Stimulated activated CD4-positive, alpha-beta T cell treated with anti-CD3 and anti-CD28 coated beads, Interleukin-2, amount 100 ng/mL, for 48 hours (primary cell): ENCODE measurements around the gene BCAS3.
"Not testable (repeated sequence)": the region's sequence is repeated elsewhere in the genome, so short reads cannot be mapped to it uniquely, and the experiment has no call there.

Source experiments
- DNase-seq, 2 donors: peaks; one replicate each; pipeline ENCODE4 v3.0.0-alpha.2; 2020

Gene BCAS3

DNA sequence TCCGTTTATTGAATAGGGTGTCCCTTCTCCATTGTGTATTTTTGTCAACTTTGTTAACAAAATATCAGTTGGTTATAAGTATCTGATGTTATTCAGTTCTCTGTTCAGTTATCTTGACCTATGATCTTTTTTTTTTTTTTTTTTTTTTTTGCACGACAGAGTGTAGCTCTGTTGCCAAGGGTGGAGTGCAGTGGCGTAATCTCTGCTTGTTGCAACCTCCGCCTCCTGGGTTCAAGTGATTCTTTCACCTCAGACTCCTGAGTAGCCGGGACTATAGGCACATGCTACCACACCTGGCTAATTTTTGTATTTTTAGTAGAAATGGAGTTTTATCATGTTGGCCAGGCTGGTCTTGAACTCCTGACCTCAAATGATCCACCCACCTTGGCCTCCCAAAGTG, 215.8 kb downstream of the BCAS3 start:
- no peak for DNase-seq

DNA sequence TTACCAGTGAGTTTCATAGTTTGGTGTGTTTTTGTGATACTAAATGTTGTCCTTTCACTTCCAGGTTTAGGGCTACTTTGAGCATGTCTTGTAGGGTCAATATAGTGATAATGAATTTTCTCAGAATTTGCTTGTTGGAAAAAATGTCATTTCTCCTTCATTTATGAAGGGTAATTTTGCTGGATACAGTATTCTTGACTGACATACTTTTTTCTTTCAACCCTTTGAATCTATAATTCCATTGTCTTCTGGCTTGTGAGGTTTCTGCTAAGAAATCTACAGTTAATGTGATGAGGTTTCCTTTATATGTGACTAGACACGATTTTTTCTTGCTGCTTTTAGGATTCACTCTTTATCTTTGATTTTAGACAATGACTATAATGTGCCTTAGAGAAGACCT, 219.3 kb downstream of the BCAS3 start:
- DNase-seq, result no peak

DNA sequence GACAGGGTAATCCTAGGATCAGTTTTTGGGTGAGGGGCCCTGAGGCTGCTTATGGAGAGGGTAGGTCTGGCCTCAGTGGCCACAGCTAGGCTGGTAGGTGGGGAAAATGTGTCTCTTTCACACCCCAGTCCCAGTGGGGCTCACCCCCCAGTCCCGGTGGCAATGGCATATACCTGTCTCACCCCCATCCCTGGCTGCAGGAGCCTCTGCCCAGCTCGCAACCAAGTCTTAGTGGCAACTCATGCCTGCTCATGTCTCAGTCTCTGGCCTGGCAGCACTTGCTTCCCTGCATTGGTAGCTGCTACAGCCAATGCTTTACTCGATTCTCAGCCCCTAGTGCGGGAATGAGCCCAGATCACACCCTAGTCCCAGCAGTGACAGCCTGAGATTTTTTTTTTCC, 221.5 kb downstream of the BCAS3 start:
- DNase-seq, result no peak

DNA sequence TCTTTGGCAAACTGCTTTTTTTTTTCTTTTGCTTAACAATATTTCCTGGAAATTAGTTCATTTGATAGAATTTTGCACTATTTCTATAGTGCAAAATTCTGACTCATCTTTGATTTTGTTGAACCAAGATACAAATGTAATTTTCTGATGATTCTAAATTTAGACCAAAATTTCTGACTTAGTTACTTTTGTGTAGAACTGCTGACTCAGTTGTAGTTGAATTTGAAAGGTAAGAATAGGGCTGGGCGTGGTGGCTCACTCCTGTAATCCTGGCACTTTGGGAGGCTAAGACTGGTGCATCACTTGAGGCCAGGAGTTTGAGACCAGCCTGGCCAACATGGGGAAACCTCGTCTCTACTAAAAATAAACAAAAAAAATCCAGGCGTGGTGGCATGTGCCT, 223.0 kb downstream of the BCAS3 start:
- DNase-seq, result no peak

DNA sequence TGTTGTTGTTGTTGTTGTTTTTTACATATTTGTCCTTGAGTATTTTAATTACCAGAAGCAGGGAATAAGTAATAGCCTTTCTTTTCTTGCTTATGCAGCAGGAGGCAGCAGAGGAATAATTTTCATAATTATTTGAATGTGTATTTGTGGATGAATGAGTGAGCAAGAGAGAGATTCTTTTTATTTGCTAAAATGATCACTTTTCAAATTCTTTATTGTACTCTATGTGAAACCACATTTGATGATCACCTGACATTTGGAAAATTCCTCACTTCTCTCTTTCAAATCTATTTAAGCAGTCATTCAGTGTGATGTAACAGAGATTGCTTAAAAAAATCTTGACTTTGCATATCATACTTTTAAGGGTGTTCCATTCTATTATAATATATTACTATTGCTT, 223.6 kb downstream of the BCAS3 start:
- no peak for DNase-seq

- DNase-seq, result no peak
Measured at GRCh38 chr17:60901806-60902205, 224.2 kb downstream of the BCAS3 start.

GRCh38 chr17:60902399-60902798, 224.7 kb downstream of the BCAS3 start:
- no peak for DNase-seq

GRCh38 chr17:60904582-60904981, 226.9 kb downstream of the BCAS3 start:
- DNase-seq, result no peak

DNA sequence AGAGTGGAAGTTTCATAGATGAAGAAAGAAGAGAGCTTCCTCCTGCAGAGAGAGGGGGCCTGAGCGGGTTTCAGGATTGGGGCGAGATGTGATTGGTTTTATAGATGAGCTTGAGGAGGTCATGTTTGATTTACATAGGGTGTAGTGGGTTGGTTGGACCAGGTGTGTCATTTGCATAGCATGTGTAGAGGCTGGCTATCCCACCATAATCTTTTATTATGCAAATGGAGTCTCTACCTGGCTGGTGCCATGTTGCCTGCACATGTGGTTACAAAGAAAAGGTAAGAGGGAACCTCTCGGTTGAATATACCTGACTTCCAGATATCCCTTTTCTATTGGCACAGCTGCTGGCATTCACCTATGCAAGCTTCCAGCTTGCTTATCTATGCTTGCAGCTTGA, 228.1 kb downstream of the BCAS3 start:
- DNase-seq, result no peak

DNA sequence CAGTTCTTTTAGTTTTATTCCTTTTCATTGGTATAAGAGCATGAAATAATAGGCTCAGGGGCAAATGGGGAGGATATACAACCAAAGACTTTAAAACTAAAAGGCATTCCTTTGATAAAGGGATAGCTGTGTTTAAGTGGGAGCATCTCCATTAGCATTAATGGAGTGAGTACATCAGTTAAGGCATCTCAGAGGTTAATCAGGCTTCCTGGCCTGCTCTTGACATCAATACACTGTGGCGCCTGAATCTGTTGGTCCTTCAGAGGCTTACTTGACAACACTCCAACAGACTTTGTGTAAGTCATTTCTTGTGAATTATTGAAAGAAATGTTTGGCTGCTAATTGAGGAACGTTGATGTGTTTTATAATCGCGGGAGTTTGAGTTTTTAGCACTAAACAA, 230.7 kb downstream of the BCAS3 start:
- DNase-seq, result no peak

DNA sequence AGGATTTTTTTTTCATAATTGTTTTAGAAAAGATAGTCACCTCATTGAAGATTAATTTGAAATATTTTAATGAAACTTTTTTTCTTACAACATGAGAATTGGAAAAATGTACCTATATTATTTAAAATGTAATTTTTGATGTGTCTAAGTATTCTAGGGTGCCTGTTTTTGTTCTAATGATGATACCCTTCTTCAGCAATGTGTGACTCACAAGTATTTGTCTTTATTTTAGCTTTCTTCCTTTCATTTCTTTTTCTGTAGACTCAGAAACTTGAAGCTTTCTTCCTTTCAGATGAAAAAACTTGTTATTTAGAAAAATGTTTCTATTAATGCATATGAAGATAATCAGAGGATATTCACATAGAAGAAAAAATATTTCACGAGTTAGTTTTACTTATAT, 231.8 kb downstream of the BCAS3 start:
- DNase-seq, result no peak

DNA sequence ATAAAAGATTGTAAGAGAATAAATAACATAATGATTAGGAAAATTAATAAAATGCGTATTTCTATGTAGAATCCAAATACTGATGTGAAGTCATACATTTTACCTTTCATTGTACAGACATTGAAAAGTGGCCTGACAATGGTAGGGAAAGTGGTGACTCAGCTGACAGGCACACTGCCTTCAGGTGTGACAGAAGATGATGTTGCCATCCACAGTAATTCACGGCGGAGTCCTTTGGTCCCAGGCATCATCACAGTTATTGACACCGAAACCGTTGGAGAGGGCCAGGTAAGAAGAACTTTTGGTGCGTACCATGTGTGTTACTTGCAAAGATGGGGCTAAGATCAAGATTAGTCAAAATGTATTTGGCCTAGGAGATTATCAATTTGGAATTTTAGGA, 232.8 kb downstream of the BCAS3 start:
- DNase-seq, result no peak

DNA sequence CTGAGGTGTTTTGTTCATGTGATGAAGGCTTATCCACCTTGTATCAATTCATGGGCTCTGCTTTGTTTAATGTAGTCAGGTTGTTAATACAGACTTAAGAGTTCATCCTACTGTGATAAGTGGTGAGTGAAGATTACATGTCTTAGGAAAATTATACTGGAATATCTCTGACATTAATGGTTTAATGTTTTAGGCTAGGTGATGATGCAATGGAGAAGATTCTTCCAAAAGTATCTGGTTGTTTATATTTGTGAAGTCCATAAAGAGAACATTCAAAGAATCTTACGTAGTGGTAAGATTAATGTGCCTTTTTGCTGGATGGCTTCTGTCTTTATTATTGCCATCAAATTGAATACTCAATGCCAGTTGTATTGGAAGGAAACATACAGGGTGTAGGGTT, 236.4 kb downstream of the BCAS3 start:
- no peak for DNase-seq

- DNase-seq, result no peak
Measured at GRCh38 chr17:60916043-60916442, 238.4 kb downstream of the BCAS3 start.

DNA sequence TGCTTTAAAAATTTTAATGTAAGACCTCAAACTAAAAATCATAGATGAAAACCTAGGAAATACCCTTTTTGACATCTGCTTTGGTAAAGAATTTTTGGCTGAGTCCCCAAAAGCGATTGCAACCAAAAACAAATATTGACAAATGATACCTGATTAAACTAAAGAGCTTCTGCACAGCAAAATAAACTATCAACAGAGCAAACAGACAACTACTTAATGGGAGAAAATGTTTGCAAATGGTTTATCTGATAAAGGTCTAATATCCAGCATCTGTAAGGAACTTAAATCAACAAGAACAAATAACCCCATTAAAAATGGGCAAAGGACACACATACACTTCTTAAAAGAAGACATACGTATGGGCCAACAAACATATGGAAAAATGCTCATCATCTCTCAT, 242.5 kb downstream of the BCAS3 start:
- no peak for DNase-seq

DNA sequence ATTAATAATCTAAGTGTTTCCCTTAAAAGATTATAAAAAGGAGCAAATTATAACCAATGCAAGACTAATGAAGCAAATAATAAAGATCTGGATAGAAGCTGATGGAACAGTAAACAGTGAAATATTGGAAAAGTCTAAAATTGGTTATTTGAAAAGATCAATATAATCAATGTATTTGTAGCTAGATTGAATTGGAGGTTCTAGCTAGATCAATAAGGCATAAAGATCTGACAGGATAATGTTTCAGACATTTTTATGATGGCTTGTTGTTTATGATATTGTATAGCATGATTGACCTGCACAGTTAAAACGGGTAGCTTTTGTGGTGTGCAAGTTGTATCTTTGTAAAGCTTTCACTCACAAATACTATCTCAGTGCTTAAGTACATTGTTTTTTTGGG, 245.3 kb downstream of the BCAS3 start:
- DNase-seq, result no peak

DNA sequence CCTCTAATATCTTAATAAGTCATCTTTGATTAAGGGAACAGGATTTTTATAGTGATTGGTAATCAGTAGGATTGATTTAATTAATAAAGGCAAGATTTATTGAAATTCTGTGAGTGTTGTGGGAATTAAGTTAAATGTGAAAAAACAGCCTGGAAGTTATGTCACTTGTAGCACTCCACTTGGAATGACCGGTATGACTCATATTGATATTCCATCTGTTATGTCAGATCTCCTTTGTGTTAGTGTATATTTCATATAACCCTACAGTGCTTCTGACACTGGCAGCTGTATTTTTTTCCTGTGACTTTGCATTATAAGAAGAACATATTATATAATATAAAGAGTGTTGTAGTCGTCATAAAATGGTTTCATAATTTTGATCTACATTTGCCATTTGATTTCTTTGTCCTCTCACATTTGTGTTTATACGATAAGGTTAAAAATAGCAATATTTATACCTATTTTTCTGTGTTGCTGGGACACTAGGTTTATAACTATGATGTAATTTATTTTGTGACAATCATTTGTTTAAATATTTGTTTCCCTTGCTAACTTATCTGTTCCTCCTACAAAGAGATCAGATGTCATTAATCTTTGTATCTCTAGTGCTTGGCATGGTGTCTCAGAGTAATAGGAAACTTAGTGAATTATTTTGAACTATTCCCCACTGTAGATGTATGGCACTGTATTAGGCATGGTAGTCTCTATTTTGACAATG, 249.0 kb downstream of the BCAS3 start:
- DNase-seq, result no peak

- DNase-seq, result no peak
Measured at GRCh38 chr17:60933739-60934138, 256.1 kb downstream of the BCAS3 start.

DNA sequence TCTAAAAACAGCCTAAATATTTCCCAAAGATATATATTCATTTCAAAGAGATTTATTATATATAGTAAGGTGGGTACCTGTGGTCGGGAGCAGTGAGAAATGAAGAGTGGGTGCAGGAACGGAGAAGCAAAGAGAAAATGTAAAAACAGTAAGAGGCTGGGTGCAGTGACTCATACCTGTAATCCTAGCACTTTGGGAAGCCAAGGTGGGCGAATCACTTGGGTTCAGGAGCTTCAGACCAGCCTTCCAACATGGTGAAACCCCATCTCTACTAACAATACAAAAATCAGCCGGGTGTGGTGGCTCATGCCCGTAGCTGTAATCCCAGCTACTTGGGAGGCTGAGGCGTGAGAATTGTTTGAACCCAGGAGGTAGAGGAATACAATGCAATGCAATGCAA, 257.1 kb downstream of the BCAS3 start:
- DNase-seq, result no peak

- DNase-seq, result not testable (repeated sequence)
Measured at GRCh38 chr17:60935991-60936390, 258.3 kb downstream of the BCAS3 start.

- no peak for DNase-seq
Measured at GRCh38 chr17:60939318-60939717, 261.7 kb downstream of the BCAS3 start.

DNA sequence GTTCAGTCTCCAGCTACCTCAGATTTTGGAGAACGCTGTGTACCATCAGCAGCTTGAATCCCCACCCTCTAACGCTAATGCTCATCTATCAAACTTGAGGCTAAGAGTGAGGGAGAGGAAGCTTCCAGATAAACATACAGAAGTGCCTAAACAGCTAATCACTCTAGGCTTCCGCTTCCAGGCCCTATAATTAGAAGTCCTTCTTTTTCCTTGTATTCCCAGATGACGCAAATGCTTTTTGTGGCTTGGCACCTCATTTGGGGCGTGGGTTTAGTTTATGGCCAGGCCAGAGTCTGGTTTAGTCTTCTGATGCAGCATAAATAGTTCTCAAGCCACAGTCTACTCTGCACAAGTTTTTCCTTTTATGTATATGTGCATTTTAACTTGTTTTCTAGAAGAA, 263.4 kb downstream of the BCAS3 start:
- no peak for DNase-seq

DNA sequence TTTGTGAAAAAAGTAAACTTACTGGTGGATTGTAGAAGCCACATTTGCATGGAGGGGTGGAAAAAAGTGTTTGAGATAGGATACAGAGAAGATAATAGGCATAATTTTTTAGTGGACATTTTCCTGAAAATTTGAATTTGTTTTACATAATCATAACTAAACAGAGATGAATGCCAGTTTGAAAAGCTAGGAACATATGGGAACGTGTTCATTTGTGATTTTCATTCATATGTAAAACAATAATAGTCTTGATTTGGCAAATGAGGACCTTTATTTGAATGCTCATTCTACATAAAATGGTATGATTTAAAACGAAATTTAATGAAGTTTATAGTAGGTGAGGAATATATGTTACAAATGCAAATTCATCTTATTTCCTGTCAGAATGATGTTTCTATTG, 263.9 kb downstream of the BCAS3 start:
- no peak for DNase-seq

- no peak for DNase-seq
Measured at GRCh38 chr17:60944751-60945150, 267.1 kb downstream of the BCAS3 start.

DNA sequence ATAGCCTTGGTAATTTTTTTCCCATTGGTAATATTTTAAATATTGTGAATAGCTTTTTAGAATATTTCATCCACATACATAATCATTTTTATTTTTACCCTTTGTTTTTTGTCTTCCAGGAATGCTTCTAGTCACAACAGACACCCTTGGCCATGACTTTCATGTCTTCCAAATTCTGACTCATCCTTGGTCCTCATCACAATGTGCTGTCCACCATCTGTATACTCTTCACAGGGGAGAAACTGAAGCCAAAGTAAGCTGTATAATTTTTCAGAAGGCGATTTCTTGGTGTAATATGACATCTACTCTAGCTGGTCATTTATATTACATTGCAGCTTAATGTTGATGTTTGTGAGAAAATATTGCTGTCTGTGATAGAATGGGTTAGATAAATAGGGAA, 269.4 kb downstream of the BCAS3 start:
- no peak for DNase-seq

DNA sequence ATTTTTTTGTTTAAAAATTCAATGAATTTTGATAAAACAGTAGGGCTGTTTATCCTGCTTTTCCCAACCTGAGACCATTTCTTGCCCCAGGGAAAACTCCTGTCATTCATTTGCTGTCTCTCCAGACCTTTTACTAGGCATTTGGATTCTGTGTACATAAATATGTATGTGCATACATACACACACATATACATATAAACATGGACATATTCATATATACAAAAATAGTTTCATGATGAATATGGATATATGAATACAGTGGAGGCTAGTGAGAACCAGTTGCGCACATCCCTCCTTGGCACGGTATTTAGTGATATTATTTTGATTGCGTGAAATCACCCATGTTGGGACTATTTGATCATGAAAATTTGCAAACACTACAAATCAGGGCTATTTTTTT, 269.9 kb downstream of the BCAS3 start:
- DNase-seq, result no peak
